ENCODE measurements around the gene ZNF860. TPM values are rescaled to one million over a fixed set of nuclear protein-coding genes. Genes with fewer than 3 reads are reported as not detected.

ZNF860 gene
- total and polyA plus RNA-seq, 12 donors = 0.10 to 1.1 (median 0.40) TPM

DNA sequence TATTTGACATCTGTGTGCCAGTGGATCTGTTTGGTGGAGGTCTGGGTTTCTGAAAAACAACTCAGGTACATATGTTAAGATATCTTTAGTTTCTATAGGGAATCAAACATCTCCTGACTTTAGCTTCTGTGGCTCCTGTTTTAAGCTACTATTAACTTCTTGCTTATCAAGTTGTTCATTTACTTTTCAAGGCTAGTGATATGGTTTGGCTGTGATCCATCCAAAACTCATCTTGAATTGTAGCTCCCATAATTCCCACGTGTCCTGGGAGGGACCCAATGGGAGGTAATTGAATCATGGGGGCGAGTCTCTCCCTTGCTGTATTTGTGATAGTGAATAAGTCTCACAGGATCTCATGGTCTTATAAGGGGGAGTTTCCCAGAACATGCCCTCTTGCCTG is 41.4 kb downstream of the ZNF860 start:
- Histone ChIP-seq H3K27ac (no peak overlapping the region), H3K4me3 (no peak overlapping the region), H3K27me3 (no peaks in the 10 kb centered on the region), H3K4me1 (replicated peaks in 1 of 2) (no peaks in the 10 kb centered on the region), H3K9me3 (replicated peaks in 1 of 3) (no peaks in the 10 kb centered on the region), H3K36me3 (replicated peaks in 1 of 2) (no peaks in the 10 kb centered on the region)
- WGBS, 4 donors = 51 to 83% (median 57%) methylated on average over 2 of the region's 2 CpGs
- intact Hi-C loops (cut with DNase I) = no loop called here
- no peak for TF ChIP-seq POLR2A (IDR thresholded peaks at IDR 0.05)
- TF ChIP-seq, protein P1, sequence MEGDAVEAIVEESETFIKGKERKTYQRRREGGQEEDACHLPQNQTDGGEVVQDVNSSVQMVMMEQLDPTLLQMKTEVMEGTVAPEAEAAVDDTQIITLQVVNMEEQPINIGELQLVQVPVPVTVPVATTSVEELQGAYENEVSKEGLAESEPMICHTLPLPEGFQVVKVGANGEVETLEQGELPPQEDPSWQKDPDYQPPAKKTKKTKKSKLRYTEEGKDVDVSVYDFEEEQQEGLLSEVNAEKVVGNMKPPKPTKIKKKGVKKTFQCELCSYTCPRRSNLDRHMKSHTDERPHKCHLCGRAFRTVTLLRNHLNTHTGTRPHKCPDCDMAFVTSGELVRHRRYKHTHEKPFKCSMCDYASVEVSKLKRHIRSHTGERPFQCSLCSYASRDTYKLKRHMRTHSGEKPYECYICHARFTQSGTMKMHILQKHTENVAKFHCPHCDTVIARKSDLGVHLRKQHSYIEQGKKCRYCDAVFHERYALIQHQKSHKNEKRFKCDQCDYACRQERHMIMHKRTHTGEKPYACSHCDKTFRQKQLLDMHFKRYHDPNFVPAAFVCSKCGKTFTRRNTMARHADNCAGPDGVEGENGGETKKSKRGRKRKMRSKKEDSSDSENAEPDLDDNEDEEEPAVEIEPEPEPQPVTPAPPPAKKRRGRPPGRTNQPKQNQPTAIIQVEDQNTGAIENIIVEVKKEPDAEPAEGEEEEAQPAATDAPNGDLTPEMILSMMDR (IDR thresholded peaks at IDR 0.05) = no peak
- peak in 1 of 7 donors; percentile 9 for DNase-seq

DNA sequence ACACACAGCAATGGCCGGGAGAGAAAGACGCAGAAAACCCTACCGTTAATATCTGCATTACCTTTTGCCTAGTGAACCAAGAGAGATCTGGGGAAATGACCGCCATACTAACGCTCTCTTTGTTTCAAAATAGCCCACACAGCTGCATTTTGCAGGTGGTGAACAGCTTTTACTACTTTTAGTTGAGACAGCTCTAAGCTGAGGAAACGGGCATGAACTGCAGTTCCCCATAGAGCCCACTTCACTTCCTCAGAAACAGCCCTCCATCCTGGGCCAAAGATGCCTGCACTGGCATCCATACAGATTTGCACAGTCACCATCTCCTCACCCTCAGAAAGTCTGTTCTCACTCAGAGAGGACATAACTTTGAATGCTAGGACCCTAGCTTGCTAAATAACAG is 45.0 kb downstream of the ZNF860 start:
- WGBS, 4 donors = 68 to 88% (median 78%) methylated on average over 6 of the region's 6 CpGs
- TF ChIP-seq, protein P1 (IDR thresholded peaks at IDR 0.05) = no peak
- no peak for TF ChIP-seq POLR2A (IDR thresholded peaks at IDR 0.05)
- no peak overlapping the region for H3K27ac ChIP-seq

DNA sequence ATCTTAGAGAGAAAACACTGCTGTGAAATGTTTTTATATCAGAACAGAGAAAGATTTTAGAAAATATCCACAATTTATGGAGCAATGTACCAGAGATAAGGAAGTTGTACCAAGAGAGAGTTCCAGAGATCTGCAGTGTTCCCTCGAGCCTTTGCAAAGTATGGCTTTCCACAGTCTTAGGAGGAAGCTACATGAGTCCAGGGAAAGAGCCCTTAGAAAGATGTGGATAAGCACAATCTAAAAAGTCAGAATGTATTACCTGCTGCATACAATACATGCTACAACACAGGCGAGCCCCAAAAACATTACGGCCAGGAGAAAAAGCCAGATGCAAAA is 56.4 kb downstream of the ZNF860 start:
- WGBS, 4 donors = 77 to 86% (median 79%) methylated on average over 3 of the region's 3 CpGs

More for the DNA sequence above, 45.0 kb downstream of the ZNF860 start:
- intact Hi-C loops (cut with DNase I) = no loop called here
- Histone ChIP-seq H3K9me3 (replicated peaks in 1 of 3) (no peaks in the 10 kb centered on the region), H3K36me3 (replicated peaks in 1 of 2) (no peaks in the 10 kb centered on the region), H3K4me3 (no peak overlapping the region), H3K4me1 (replicated peaks in 1 of 2) (no peaks in the 10 kb centered on the region), H3K27me3 (no peaks in the 10 kb centered on the region)
- no peak for DNase-seq

DNA sequence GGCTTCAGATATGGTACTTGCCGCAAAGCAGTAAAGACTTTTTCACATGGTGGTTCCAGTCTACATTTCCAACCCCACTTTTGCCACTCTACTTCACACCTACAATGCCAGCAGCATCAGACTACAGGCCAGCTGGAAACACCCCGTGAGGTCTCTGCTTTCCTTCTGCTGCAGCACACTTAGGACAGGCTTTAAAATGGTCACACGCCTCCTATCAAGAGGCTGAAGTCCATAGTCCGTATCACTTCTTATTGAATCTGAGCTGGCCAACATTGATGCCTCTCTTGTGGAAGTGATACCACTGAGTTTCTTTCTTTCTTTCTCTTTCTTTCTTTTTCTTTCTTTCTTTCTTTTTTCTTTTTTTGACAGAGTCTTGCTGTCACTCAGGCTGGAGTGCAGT is 59.8 kb downstream of the ZNF860 start:
- 89 to 98% (median 92%) methylated on average over 4 of the region's 4 CpGs for WGBS, 4 donors
- H3K36me3 ChIP-seq (replicated peaks in 1 of 2) = no peaks in the 10 kb centered on the region
- no peak for DNase-seq
- TF ChIP-seq, protein P1 (IDR thresholded peaks at IDR 0.05) = no peak
- no peak for TF ChIP-seq POLR2A (IDR thresholded peaks at IDR 0.05)
- no peak overlapping the region for H3K4me3 ChIP-seq
- H3K9me3 ChIP-seq (replicated peaks in 1 of 3) = peaks cover 0 to 8% (median 0%) of the 10 kb centered on the region in 3 donors
- intact Hi-C loops (cut with DNase I) = no loop called here
- H3K4me1 ChIP-seq (replicated peaks in 1 of 2) = peaks cover 10 to 13% of the 10 kb centered on the region in 2 donors
- no peak overlapping the region for H3K27ac ChIP-seq
- no peaks in the 10 kb centered on the region for H3K27me3 ChIP-seq

More for the DNA sequence above, 56.4 kb downstream of the ZNF860 start:
- no peak for DNase-seq
- Histone ChIP-seq H3K27me3 (no peaks in the 10 kb centered on the region), H3K4me1 (replicated peaks in 1 of 2) (no peaks in the 10 kb centered on the region), H3K36me3 (replicated peaks in 1 of 2) (no peaks in the 10 kb centered on the region), H3K4me3 (no peak overlapping the region), H3K27ac (no peak overlapping the region), H3K9me3 (replicated peaks in 1 of 3) (peaks cover 0 to 8% (median 0%) of the 10 kb centered on the region in 3 donors)
- intact Hi-C loops (cut with DNase I) = no loop called here
- no peak for TF ChIP-seq POLR2A (IDR thresholded peaks at IDR 0.05)
- TF ChIP-seq, protein P1 (IDR thresholded peaks at IDR 0.05) = no peak

Small RNA genes lying within 50 kb of the gene (small RNA-seq; reads per million reads assigned to genes)
- 0 reads per million in 2 donors for gene RF00402

Other genes starting within 250 kb of the ZNF860 start
- 10 to 100 TPM in 5 of 9 donors, 1 to 10 TPM in 4; 7.2 to 55.6 (median 11.3) TPM for gene OSBPL10, start 488 bp upstream of the ZNF860 start, total RNA-seq
- gene OSBPL10, start 488 bp upstream of the ZNF860 start, polyA plus RNA-seq = 1 to 10 TPM; 2.0 to 9.6 (median 2.2) TPM
- gene GPD1L, start 124.9 kb downstream of the ZNF860 start, total RNA-seq = 100 to 1,000 TPM in 2 of 9 donors, 10 to 100 TPM in 7; 55.3 to 131 (median 83.0) TPM
- gene GPD1L, start 124.9 kb downstream of the ZNF860 start, polyA plus RNA-seq = 100 to 1,000 TPM in 1 of 3 donors, 10 to 100 TPM in 2; 19.7 to 116 (median 24.6) TPM

All from adrenal gland (tissue), 12 donors.